Endodermal cell (in vitro differentiated cells): ENCODE measurements around the gene MAGIX. TPM values are rescaled to one million over a fixed set of nuclear protein-coding genes. Genes with fewer than 3 reads are reported as not detected.
"Not testable (repeated sequence)": the region's sequence is repeated elsewhere in the genome, so short reads cannot be mapped to it uniquely, and the experiment has no call there.

Experiments
- DNase-seq: peaks from one replicate; pipeline ENCODE4 v3.0.0-alpha.2; 2017
- H3K27ac ChIP-seq: 2 replicates; pipeline ENCODE4 v1.5.1; 2013; ENCODE audit warnings: mild to moderate bottlenecking, low read depth, low read length, moderate library complexity
- H3K27me3 ChIP-seq: 2 replicates; pipeline ENCODE4 v1.6.1; 2013; ENCODE audit warnings: mild to moderate bottlenecking, low read length, moderate library complexity; ENCODE audit not compliant: insufficient read depth, control insufficient read depth, poor library complexity, severe bottlenecking
- H3K36me3 ChIP-seq: 2 replicates; pipeline ENCODE4 v1.7.0; 2013; ENCODE audit warnings: mild to moderate bottlenecking, low read length, moderate library complexity; ENCODE audit not compliant: control insufficient read depth, insufficient read depth
- H3K4me1 ChIP-seq: one replicate; pipeline ENCODE4 v1.7.0; 2013; ENCODE audit warnings: low read length; ENCODE audit not compliant: control insufficient read depth, insufficient read depth
- H3K4me3 ChIP-seq: 2 replicates; pipeline ENCODE4 v1.5.1; 2013; ENCODE audit warnings: mild to moderate bottlenecking, low read length, moderate library complexity
- H3K9ac ChIP-seq: 2 replicates; pipeline ENCODE4 v1.6.1; 2013; ENCODE audit warnings: mild to moderate bottlenecking, low read length, moderate library complexity; ENCODE audit not compliant: poor library complexity, severe bottlenecking; ENCODE audit errors: extremely low read depth
- H3K9me3 ChIP-seq: 2 replicates; pipeline ENCODE4 v1.6.1; 2013; ENCODE audit warnings: mild to moderate bottlenecking, low read length, moderate library complexity; ENCODE audit not compliant: control insufficient read depth
- H3K27ac Mint-ChIP-seq: 2 replicates; pipeline ENCODE4 v1.8.0; 2020; ENCODE audit warnings: mixed read lengths
- H3K27me3 Mint-ChIP-seq: 2 replicates; pipeline ENCODE4 v1.8.0; 2021; ENCODE audit warnings: mild to moderate bottlenecking, mixed read lengths; ENCODE audit not compliant: insufficient read depth
- H3K36me3 Mint-ChIP-seq: 2 replicates; pipeline ENCODE4 v1.8.0; 2020; ENCODE audit warnings: low read depth, mixed read lengths
- H3K4me1 Mint-ChIP-seq: 2 replicates; pipeline ENCODE4 v1.8.0; 2020; ENCODE audit warnings: mixed read lengths
- H3K4me3 Mint-ChIP-seq: 2 replicates; pipeline ENCODE4 v1.8.0; 2020; ENCODE audit warnings: mild to moderate bottlenecking, moderate library complexity, mixed read lengths
- H3K9me3 Mint-ChIP-seq: 2 replicates; pipeline ENCODE4 v1.8.0; 2020; ENCODE audit warnings: mild to moderate bottlenecking, mixed read lengths
- WGBS, 2 experiments: methylation state at CpG; one replicate each; pipeline versions ENCODE4 v1.1.5 to v1.1.7; 2013; ENCODE audit warnings: missing lambda C conversion rate in 2 of 2, mixed read lengths in 1 of 2; ENCODE audit not compliant: insufficient coverage in 1 of 2, insufficient read length in 1 of 2; 5-methylcytosine and 5-hydroxymethylcytosine counted together
- total RNA-seq, 2 donors: library from RNA; stranded (reverse); fragmentation: NEBNext Ultra II Directional in 1 of 2; extraction: Animal tissue kit (Norgen Biotek cat#: 25700) in 1 of 2; gene quantifications; 2 replicates in 1 of 2; 3 replicates in 1 of 2; pipeline ENCODE4 v1.2.1, GENCODE V29; 2021
- TF ChIP-seq, protein P1 (sequence below): fragments of 200-600 bp; sonication (generic); conservative IDR thresholded peaks from 2 replicates; pipeline ENCODE4 v1.5.0; 2021; ENCODE audit warnings: antibody characterized with exemption, mild to moderate bottlenecking

MAGIX gene
- total RNA-seq, 2 donors from 2014 or later = 1.2 to 1.3 TPM

DNA sequence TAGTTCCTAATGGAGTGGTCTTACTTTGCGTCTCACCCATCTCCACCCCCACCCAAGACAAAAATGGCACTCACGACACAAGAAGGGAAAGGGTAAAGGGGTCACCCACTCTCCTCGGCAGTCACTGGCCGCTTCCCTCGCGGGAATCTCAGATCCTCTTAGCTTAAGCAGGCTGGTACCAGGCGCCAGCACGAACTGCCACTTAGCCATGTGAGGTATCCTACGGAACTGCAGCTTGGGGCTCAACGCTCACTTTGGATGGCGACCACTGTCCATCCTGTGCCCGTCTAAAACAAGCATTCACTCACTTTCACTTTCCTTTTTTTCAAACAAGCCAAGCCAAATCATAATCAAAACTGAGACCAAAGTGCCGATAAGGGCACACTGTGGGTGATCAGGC, 14.6 kb upstream of the MAGIX start:
- H3K27ac Mint-ChIP-seq = no peak overlapping the region
- H3K4me3 Mint-ChIP-seq = no peak overlapping the region
- 83 to 90% methylated on average over 2 to 13 of the region's 13 CpGs for WGBS, 2 experiments
- DNase-seq = no peak
- peaks cover 47% of the 10 kb centered on the region for H3K9me3 Mint-ChIP-seq
- H3K27me3 Mint-ChIP-seq = peaks cover 2% of the 10 kb centered on the region
- no peak overlapping the region for H3K9ac ChIP-seq
- H3K27me3 ChIP-seq = no peaks in the 10 kb centered on the region
- H3K4me1 Mint-ChIP-seq = no peaks in the 10 kb centered on the region
- TF ChIP-seq, protein P1, sequence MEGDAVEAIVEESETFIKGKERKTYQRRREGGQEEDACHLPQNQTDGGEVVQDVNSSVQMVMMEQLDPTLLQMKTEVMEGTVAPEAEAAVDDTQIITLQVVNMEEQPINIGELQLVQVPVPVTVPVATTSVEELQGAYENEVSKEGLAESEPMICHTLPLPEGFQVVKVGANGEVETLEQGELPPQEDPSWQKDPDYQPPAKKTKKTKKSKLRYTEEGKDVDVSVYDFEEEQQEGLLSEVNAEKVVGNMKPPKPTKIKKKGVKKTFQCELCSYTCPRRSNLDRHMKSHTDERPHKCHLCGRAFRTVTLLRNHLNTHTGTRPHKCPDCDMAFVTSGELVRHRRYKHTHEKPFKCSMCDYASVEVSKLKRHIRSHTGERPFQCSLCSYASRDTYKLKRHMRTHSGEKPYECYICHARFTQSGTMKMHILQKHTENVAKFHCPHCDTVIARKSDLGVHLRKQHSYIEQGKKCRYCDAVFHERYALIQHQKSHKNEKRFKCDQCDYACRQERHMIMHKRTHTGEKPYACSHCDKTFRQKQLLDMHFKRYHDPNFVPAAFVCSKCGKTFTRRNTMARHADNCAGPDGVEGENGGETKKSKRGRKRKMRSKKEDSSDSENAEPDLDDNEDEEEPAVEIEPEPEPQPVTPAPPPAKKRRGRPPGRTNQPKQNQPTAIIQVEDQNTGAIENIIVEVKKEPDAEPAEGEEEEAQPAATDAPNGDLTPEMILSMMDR = no peak
- H3K4me1 ChIP-seq = no peaks in the 10 kb centered on the region
- H3K36me3 Mint-ChIP-seq = peaks cover 3% of the 10 kb centered on the region
- H3K9me3 ChIP-seq = no peaks in the 10 kb centered on the region
- no peak overlapping the region for H3K4me3 ChIP-seq
- no peaks in the 10 kb centered on the region for H3K36me3 ChIP-seq
- H3K27ac ChIP-seq = no peak overlapping the region

DNA sequence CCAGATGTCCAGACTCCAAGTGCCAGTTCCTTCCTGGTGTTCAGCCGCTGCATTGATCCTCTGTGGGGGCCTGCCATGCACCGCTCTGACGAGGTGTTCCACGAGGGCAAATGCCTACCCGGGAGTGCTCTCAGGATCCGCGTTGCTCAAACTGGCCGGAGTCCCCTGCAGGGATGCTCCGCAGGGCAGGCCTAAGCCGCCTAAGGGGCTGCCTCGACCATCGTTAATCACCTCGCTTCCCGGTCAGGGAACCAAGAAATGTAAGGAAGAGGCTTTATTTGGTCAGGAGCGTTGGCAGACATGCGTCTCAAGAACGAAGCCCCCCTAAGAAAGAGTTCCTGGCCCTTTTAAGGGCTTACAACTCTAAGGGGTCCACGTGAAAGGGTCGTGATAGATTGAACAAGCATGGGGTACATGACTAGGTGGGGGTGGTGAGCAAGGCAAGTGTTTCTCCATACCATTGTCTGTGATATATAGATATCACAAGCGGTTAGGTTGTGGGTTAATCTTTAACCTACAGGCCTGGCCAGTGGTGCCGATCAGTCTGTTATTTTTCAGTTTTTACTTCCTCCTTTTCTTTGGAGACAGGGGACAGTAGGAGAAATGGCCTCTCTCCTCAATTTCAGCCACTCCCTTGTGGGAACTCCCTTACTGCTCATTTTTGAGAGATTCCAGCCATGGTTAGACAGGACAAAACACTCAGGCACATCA, 14.0 kb upstream of the MAGIX start:
- H3K4me3 ChIP-seq, H3K4me3 Mint-ChIP-seq, H3K4me1 Mint-ChIP-seq, H3K27me3 ChIP-seq, H3K27ac Mint-ChIP-seq, H3K4me1 ChIP-seq, H3K9ac ChIP-seq, H3K27ac ChIP-seq, H3K36me3 ChIP-seq, DNase-seq, H3K27me3 Mint-ChIP-seq, H3K9me3 ChIP-seq, H3K36me3 Mint-ChIP-seq: not testable (repeated sequence)
- peaks cover 44% of the 10 kb centered on the region for H3K9me3 Mint-ChIP-seq
- WGBS, 2 experiments = 92 to 93% methylated on average over 14 to 20 of the region's 21 CpGs

DNA sequence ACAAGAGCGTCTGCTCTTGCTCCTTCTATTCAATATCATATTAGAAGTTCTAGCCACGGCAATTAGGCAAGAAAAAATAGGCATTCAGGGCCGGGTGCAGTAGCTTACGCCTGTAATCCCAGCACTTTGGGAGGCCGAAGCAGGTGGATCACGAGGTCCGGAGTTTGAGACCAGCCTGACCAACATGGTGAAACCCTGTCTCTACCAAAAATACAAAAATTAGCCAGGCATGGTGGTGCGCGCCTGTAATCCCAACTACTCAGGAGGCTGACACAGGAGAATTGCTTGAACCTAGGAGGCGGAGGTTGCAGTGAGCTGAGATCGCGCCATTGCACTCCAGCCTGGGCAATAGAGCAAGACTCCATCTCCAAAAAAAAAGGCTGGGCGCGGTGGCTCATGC, 13.3 kb upstream of the MAGIX start:
- H3K4me1 Mint-ChIP-seq, H3K4me3 ChIP-seq, H3K9me3 ChIP-seq, H3K4me1 ChIP-seq, H3K9ac ChIP-seq, H3K27me3 ChIP-seq, H3K4me3 Mint-ChIP-seq, H3K36me3 ChIP-seq, DNase-seq, H3K27ac ChIP-seq, H3K27me3 Mint-ChIP-seq, H3K36me3 Mint-ChIP-seq, H3K27ac Mint-ChIP-seq: not testable (repeated sequence)
- 86 to 98% methylated on average over 7 to 13 of the region's 14 CpGs for WGBS, 2 experiments
- H3K9me3 Mint-ChIP-seq = peaks cover 41% of the 10 kb centered on the region

DNA sequence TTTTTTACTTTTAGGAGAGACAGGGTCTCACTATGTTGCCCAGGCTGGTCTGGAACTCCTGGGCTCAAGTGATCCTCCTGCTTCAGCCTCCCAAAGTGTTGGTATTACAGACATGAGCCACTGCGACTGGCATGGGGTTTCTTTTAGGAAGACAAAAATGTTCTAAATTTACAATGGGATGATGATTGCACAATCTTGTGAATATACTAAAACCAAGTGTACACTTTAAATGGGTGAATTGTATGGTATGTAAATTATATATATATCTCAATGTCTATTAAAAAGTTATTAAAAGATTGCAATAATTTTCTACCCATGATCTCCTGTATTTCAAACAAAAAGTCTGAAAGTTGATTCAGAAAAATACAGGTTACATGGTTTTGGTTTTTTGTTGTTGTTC, 9.1 kb upstream of the MAGIX start:
- no peaks in the 10 kb centered on the region for H3K27me3 ChIP-seq
- Mint-ChIP-seq H3K9me3 (peaks cover 59% of the 10 kb centered on the region), H3K4me3 (no peak overlapping the region), H3K4me1 (no peaks in the 10 kb centered on the region), H3K27ac (no peak overlapping the region), H3K27me3 (peaks cover 15% of the 10 kb centered on the region), H3K36me3 (no peaks in the 10 kb centered on the region)
- H3K36me3 ChIP-seq = no peaks in the 10 kb centered on the region
- no peak overlapping the region for H3K9ac ChIP-seq
- no peak overlapping the region for H3K4me3 ChIP-seq
- H3K27ac ChIP-seq = no peak overlapping the region
- no peak for DNase-seq
- TF ChIP-seq, protein P1 = no peak
- WGBS, 2 experiments = 100% methylated on average over 1 of the region's 1 CpG; no CpG with 5 or more reads in 1 of the 2 experiments
- no peaks in the 10 kb centered on the region for H3K9me3 ChIP-seq
- H3K4me1 ChIP-seq = no peaks in the 10 kb centered on the region
